Osteocyte (in vitro differentiated cells): ENCODE measurements around the gene TGFBR3. TPM values are rescaled to one million over a fixed set of nuclear protein-coding genes. Genes with fewer than 3 reads are reported as not detected.

ENCODE experiments used
- DNase-seq: peaks from one replicate; pipeline ENCODE4 v3.0.0; 2021; ENCODE audit warnings: mixed read lengths; ENCODE audit not compliant: unreplicated experiment; ENCODE audit errors: extremely low spot score
- H3K27ac Mint-ChIP-seq: one replicate; pipeline ENCODE4 v1.8.0; 2021; ENCODE audit warnings: mild to moderate bottlenecking, mixed read lengths; ENCODE audit not compliant: unreplicated experiment
- H3K27me3 Mint-ChIP-seq: one replicate; pipeline ENCODE4 v1.8.0; 2021; ENCODE audit warnings: mixed read lengths; ENCODE audit not compliant: unreplicated experiment
- H3K36me3 Mint-ChIP-seq: one replicate; pipeline ENCODE4 v1.8.0; 2021; ENCODE audit warnings: mixed read lengths; ENCODE audit not compliant: unreplicated experiment
- H3K4me1 Mint-ChIP-seq: one replicate; pipeline ENCODE4 v1.8.0; 2021; ENCODE audit warnings: mixed read lengths; ENCODE audit not compliant: unreplicated experiment
- H3K4me3 Mint-ChIP-seq: one replicate; pipeline ENCODE4 v1.8.0; 2021; ENCODE audit warnings: mild to moderate bottlenecking, moderate library complexity, mixed read lengths; ENCODE audit not compliant: unreplicated experiment
- H3K9me3 Mint-ChIP-seq: one replicate; pipeline ENCODE4 v1.8.0; 2021; ENCODE audit warnings: mixed read lengths; ENCODE audit not compliant: unreplicated experiment
- CTCF ChIP-seq: fragments of 200-600 bp; sonication (generic); IDR thresholded peaks from 2 replicates; pipeline ENCODE4 v1.5.0; 2021; ENCODE audit warnings: antibody characterized with exemption, mild to moderate bottlenecking, moderate library complexity
- total RNA-seq: library from RNA; stranded (reverse); gene quantifications from 2 replicates; pipeline ENCODE4 v1.2.1, GENCODE V29; 2021

Gene TGFBR3
- total RNA-seq, 1 donor from 2014 or later = 14.1 TPM

- TF ChIP-seq CTCF = no peak
- Mint-ChIP-seq H3K4me3 (no peak overlapping the region), H3K27me3 (no peaks in the 10 kb centered on the region), H3K9me3 (no peaks in the 10 kb centered on the region), H3K27ac (peak overlapping the region; percentile 54), H3K36me3 (no peaks in the 10 kb centered on the region), H3K4me1 (peaks cover 28% of the 10 kb centered on the region)
- DNase-seq = no peak
Observed at GRCh38 chr1:91891969-91892368, 6.0 kb upstream of the TGFBR3 start.

- DNase-seq = no peak
- Mint-ChIP-seq H3K27me3 (no peaks in the 10 kb centered on the region), H3K36me3 (no peaks in the 10 kb centered on the region), H3K4me3 (peak overlapping the region; percentile 23), H3K4me1 (peaks cover 31% of the 10 kb centered on the region), H3K27ac (peak overlapping the region; percentile 54), H3K9me3 (no peaks in the 10 kb centered on the region)
- TF ChIP-seq CTCF = no peak
Observed at GRCh38 chr1:91891454-91891853, 5.5 kb upstream of the TGFBR3 start.

- no peaks in the 10 kb centered on the region for H3K36me3 Mint-ChIP-seq
- TF ChIP-seq CTCF = no peak
- H3K4me3 Mint-ChIP-seq = no peak overlapping the region
- no peak for DNase-seq
- no peaks in the 10 kb centered on the region for H3K27me3 Mint-ChIP-seq
- H3K27ac Mint-ChIP-seq = no peak overlapping the region
- peaks cover 31% of the 10 kb centered on the region for H3K4me1 Mint-ChIP-seq
- H3K9me3 Mint-ChIP-seq = no peaks in the 10 kb centered on the region
Observed at GRCh38 chr1:91889717-91890459, 3.9 kb upstream of the TGFBR3 start.

GRCh38 chr1:91885213-91885715 lies 687 bp downstream of the TGFBR3 start:
- Mint-ChIP-seq H3K9me3 (no peaks in the 10 kb centered on the region), H3K27ac (peak overlapping the region; percentile 79), H3K4me3 (peak overlapping the region; percentile 86), H3K27me3 (no peaks in the 10 kb centered on the region), H3K36me3 (no peaks in the 10 kb centered on the region), H3K4me1 (peaks cover 31% of the 10 kb centered on the region)
- DNase-seq = peak; percentile 84
- TF ChIP-seq CTCF = no peak

GRCh38 chr1:91884459-91885212 lies 1.3 kb downstream of the TGFBR3 start:
- Mint-ChIP-seq H3K4me3 (peak overlapping the region; percentile 86), H3K36me3 (no peaks in the 10 kb centered on the region), H3K27ac (peak overlapping the region; percentile 79), H3K9me3 (no peaks in the 10 kb centered on the region), H3K4me1 (peaks cover 28% of the 10 kb centered on the region), H3K27me3 (no peaks in the 10 kb centered on the region)
- DNase-seq = no peak
- TF ChIP-seq CTCF = no peak
